ENCODE measurements around the gene ZNF593OS. TPM values are rescaled to one million over a fixed set of nuclear protein-coding genes. Genes with fewer than 3 reads are reported as not detected.

ZNF593OS gene
- polyA plus RNA-seq, 1 experiment = not detected

- CTCF ChIA-PET = no interaction called here
- DNase-seq (ENCODE audit: low read depth, low spot score) = no peak
- Histone ChIP-seq H3K9me3 (ENCODE audit: control insufficient read depth, insufficient read depth, low read length) (no peaks in the 10 kb centered on the region; the same call in 1 of the 2 replicates), H3K27ac (ENCODE audit: low read depth, low read length) (no peak within 1 kb of the TSS), H3K27me3 (ENCODE audit: control insufficient read depth, insufficient read depth, low read length) (peaks cover 39% of the 10 kb centered on the region), H3K4me3 (ENCODE audit: low read depth, low read length) (no peak within 1 kb of the TSS)
- TF ChIP-seq CTCF (IDR thresholded peaks at IDR 0.05; ENCODE audit: low read depth, low read length) = no peak
- POLR2A ChIA-PET = no interaction called here
Observed at GRCh38 chr1:26158908-26159742, 12.5 kb downstream of the ZNF593OS start, which contains the start of gene FAM110D. Gene FAM110D (plus strand): TSS chr1:26159079. CDS start chr1:26161292, 2,213 bp downstream.

- Histone ChIP-seq H3K27me3 (ENCODE audit: control insufficient read depth, insufficient read depth, low read length) (peaks cover 45% of the 10 kb centered on the region), H3K27ac (ENCODE audit: low read depth, low read length) (no peak overlapping the region), H3K9me3 (ENCODE audit: control insufficient read depth, insufficient read depth, low read length) (no peaks in the 10 kb centered on the region; the same call in 1 of the 2 replicates), H3K4me3 (ENCODE audit: low read depth, low read length) (no peak overlapping the region)
- DNase-seq (ENCODE audit: low read depth, low spot score) = no peak
- no peak for TF ChIP-seq CTCF (IDR thresholded peaks at IDR 0.05; ENCODE audit: low read depth, low read length)
- POLR2A ChIA-PET = no interaction called here
- CTCF ChIA-PET = interaction anchor here (1.1 to 5.1 kb wide), 2 partner anchors 11 to 13 kb away, joined by 3 to 32 read pairs; partner anchors contain the start of gene ZNF593
Observed at GRCh38 chr1:26158271-26158907, 13.2 kb downstream of the ZNF593OS start.

GRCh38 chr1:26156285-26157038 is 15.2 kb downstream of the ZNF593OS start:
- H3K9me3 ChIP-seq (ENCODE audit: control insufficient read depth, insufficient read depth, low read length) = no peaks in the 10 kb centered on the region
- TF ChIP-seq CTCF (IDR thresholded peaks at IDR 0.05; ENCODE audit: low read depth, low read length) = no peak
- H3K27ac ChIP-seq (ENCODE audit: low read depth, low read length) = no peak overlapping the region
- ChIA-PET CTCF (interaction anchor here (0.9 to 5.1 kb wide), 5 partner anchors 9 to 120 kb away, joined by 3 to 32 read pairs (median 4); no protein-coding TSS in a partner anchor), POLR2A (interaction anchor here (0.9 kb wide), 1 partner anchor 13 kb away, joined by 3 read pairs; the partner anchor contains the start of gene ZNF593)
- no peak overlapping the region for H3K4me3 ChIP-seq (ENCODE audit: low read depth, low read length)
- peaks cover 40% of the 10 kb centered on the region for H3K27me3 ChIP-seq (ENCODE audit: control insufficient read depth, insufficient read depth, low read length)
- no peak for DNase-seq (ENCODE audit: low read depth, low spot score)

GRCh38 chr1:26155370-26156284 is 16.0 kb downstream of the ZNF593OS start:
- no peak for TF ChIP-seq CTCF (IDR thresholded peaks at IDR 0.05; ENCODE audit: low read depth, low read length)
- peaks cover 42% of the 10 kb centered on the region for H3K27me3 ChIP-seq (ENCODE audit: control insufficient read depth, insufficient read depth, low read length)
- POLR2A ChIA-PET = interaction anchor here (0.7 kb wide), 1 partner anchor 154 kb away, joined by 3 read pairs; no protein-coding TSS in a partner anchor

More at GRCh38 chr1:26155370-26156284, 16.0 kb downstream of the ZNF593OS start:
- no peak overlapping the region for H3K4me3 ChIP-seq (ENCODE audit: low read depth, low read length)
- CTCF ChIA-PET = interaction anchor here (1.0 to 5.1 kb wide), 5 partner anchors 10 to 119 kb away, joined by 3 to 32 read pairs (median 7); partner anchors contain the start of gene ZNF593
- no peaks in the 10 kb centered on the region for H3K9me3 ChIP-seq (ENCODE audit: control insufficient read depth, insufficient read depth, low read length)
- no peak for DNase-seq (ENCODE audit: low read depth, low spot score)
- H3K27ac ChIP-seq (ENCODE audit: low read depth, low read length) = no peak overlapping the region
